ENCODE data around the gene EAF1. TPM values are rescaled to one million over a fixed set of nuclear protein-coding genes. Genes with fewer than 3 reads are reported as not detected.

EAF1 gene
- total RNA-seq, 2 experiments from 2014 or later, result 21.6 to 23.8 TPM

DNA sequence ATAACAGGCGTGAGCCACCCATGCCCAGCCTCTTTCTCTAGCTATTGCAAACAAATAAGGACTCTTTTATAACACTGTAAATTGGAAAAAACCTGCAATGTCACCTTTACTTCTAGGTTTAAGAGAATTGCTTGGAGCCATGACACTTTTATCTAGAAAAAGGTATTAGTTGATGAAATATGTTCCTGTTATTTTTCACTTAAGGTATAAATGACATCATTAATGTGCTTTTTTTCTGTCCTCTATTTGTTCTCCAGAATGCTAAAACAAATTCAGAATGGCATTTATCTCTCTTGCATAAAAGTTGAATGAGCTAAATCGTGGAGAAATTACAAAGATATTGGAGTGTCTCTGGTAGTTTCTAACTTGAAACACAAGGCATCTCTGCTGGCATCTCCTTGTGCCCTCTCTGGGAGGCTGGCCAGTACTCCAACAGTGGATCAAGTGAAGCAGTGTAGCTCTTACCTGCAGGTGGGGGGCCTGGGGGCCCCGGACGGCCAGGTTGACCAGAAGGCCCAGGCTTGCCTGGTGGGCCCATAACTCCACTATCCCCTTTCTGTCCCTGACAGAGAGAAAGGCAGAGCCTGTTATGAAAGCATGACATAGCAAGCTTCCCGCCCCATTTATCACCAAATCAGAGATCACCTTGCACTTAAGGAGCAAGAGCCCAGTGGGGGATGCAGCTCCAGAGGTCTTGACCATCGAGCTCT is 38.6 kb downstream of the EAF1 start:
- no peak overlapping the region for H2AFZ ChIP-seq (ENCODE audit: low read length)
- no peak for TF ChIP-seq EZH2phosphoT487 (IDR thresholded peaks at IDR 0.05; ENCODE audit: borderline replicate concordance, low read depth, low read length)
- TF ChIP-seq, protein P1, sequence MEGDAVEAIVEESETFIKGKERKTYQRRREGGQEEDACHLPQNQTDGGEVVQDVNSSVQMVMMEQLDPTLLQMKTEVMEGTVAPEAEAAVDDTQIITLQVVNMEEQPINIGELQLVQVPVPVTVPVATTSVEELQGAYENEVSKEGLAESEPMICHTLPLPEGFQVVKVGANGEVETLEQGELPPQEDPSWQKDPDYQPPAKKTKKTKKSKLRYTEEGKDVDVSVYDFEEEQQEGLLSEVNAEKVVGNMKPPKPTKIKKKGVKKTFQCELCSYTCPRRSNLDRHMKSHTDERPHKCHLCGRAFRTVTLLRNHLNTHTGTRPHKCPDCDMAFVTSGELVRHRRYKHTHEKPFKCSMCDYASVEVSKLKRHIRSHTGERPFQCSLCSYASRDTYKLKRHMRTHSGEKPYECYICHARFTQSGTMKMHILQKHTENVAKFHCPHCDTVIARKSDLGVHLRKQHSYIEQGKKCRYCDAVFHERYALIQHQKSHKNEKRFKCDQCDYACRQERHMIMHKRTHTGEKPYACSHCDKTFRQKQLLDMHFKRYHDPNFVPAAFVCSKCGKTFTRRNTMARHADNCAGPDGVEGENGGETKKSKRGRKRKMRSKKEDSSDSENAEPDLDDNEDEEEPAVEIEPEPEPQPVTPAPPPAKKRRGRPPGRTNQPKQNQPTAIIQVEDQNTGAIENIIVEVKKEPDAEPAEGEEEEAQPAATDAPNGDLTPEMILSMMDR (conservative IDR thresholded peaks at IDR 0.05; ENCODE audit: low read length), result no peak
- intact Hi-C loops (cut with micrococcal nuclease; ENCODE audit: unreplicated experiment), result no loop called here
- no peak overlapping the region for H3K4me3 ChIP-seq (ENCODE audit: low read depth, low read length, poor library complexity, severe bottlenecking)
- BruUV-seq (replicated peaks), result no TSS peak
- no peaks in the 10 kb centered on the region for H3K9me3 ChIP-seq (ENCODE audit: low read length)
- H3K9me2 ChIP-seq (ENCODE audit: insufficient read depth, low read length), result no peaks in the 10 kb centered on the region
- H3K36me3 ChIP-seq (ENCODE audit: insufficient read depth, low read length), result no peaks in the 10 kb centered on the region
- H3K4me2 ChIP-seq (ENCODE audit: low read length), result no peak overlapping the region
- POLR2A ChIA-PET, result interaction anchor here (0.5 to 1.2 kb wide), 5 partner anchors 7 to 186 kb away, joined by 3 to 7 read pairs (median 3); no protein-coding TSS in a partner anchor
- no peaks in the 10 kb centered on the region for H3K4me1 ChIP-seq (ENCODE audit: insufficient read depth, low read length, poor library complexity, severe bottlenecking)
- CTCF ChIA-PET (ENCODE audit: unreplicated experiment), result no interaction called here
- no peak for DNase-seq (ENCODE audit: low spot score)
- H4K20me1 ChIP-seq (ENCODE audit: insufficient read depth, low read length), result no peaks in the 10 kb centered on the region
- H3K27ac ChIP-seq (ENCODE audit: low read depth, low read length, poor library complexity, severe bottlenecking), result no peak overlapping the region
- H3K79me2 ChIP-seq (ENCODE audit: insufficient read depth, low read depth, low read length), result no peaks in the 10 kb centered on the region

DNA sequence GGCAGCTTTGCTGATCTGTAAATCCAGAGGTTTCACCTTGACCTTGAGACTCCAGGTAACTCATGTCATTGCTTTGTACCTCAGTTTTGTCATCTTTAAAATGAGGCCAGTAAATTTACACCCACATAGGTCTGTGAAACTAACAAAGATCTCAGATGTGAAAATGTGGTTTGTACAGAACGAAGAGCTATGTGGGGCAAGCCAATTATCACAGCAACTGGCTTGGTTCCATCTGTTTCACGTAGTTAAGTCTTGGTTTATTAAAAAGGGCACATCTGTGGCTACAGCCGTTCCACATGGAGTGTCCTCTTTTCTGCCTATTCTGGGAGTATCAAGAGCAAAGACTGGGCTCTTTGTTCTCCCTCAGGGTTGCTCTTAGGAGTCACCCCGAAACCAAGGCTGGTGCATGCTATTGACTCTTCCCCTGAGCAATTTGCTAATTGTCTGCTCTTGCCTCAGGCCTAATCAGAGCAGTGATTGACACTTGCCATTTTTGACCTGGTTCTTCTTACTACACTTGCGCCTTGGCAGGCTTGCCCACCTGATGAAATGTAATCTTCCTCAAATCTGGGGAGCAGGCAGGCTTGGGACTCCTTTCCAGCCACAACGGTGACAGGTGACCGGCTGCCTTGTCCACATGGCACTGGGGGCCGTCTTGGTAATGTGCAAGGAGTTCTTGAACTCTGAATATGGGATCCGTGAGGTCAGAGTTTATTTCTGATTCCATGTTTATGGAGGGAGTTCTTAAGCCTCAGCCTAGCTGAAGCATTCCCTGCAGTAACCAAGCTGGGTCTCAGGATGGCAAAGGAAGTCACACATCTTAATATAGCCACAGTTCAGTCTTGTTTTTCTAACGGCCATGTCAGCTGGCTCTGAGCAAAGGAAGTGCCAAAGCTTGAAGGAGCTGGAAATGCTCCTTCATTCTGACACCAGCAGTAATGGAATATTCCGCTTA is 40.1 kb downstream of the EAF1 start:
- no peaks in the 10 kb centered on the region for H3K9me2 ChIP-seq (ENCODE audit: insufficient read depth, low read length)
- H3K4me2 ChIP-seq (ENCODE audit: low read length), result no peak overlapping the region
- no peak overlapping the region for H3K27ac ChIP-seq (ENCODE audit: low read depth, low read length, poor library complexity, severe bottlenecking)
- no peak overlapping the region for H3K4me3 ChIP-seq (ENCODE audit: low read depth, low read length, poor library complexity, severe bottlenecking)
- BruUV-seq (replicated peaks), result no TSS peak
- H3K79me2 ChIP-seq (ENCODE audit: insufficient read depth, low read depth, low read length), result no peaks in the 10 kb centered on the region
- no peaks in the 10 kb centered on the region for H3K36me3 ChIP-seq (ENCODE audit: insufficient read depth, low read length)
- TF ChIP-seq, protein P1 (conservative IDR thresholded peaks at IDR 0.05; ENCODE audit: low read length), result no peak
- no peak for TF ChIP-seq EZH2phosphoT487 (IDR thresholded peaks at IDR 0.05; ENCODE audit: borderline replicate concordance, low read depth, low read length)
- ChIA-PET POLR2A (interaction anchor here (1.2 kb wide), 1 partner anchor 9 kb away, joined by 3 read pairs; no protein-coding TSS in a partner anchor), CTCF (ENCODE audit: unreplicated experiment) (no interaction called here)
- H2AFZ ChIP-seq (ENCODE audit: low read length), result no peak overlapping the region
- DNase-seq (ENCODE audit: low spot score), result no peak
- no peaks in the 10 kb centered on the region for H4K20me1 ChIP-seq (ENCODE audit: insufficient read depth, low read length)
- H3K9me3 ChIP-seq (ENCODE audit: low read length), result no peaks in the 10 kb centered on the region
- no peaks in the 10 kb centered on the region for H3K4me1 ChIP-seq (ENCODE audit: insufficient read depth, low read length, poor library complexity, severe bottlenecking)
- intact Hi-C loops (cut with micrococcal nuclease; ENCODE audit: unreplicated experiment), result no loop called here

Measured in OCI-LY7 (cell line).